Panc1 (cell line): Measurements from ENCODE around the gene IRF2. TPM values are rescaled to one million over a fixed set of nuclear protein-coding genes. Genes with fewer than 3 reads are reported as not detected.
"Not testable (repeated sequence)": the region's sequence is repeated elsewhere in the genome, so short reads cannot be mapped to it uniquely, and the experiment has no call there.

Experiments used
- ATAC-seq: fragments of 200-7000 bp; cut with Tn5 transposase; 2 replicates; pipeline ENCODE4 v1.9.1; 2020; ENCODE audit warnings: mild to moderate bottlenecking, moderate library complexity
- BruUV-seq: library from RNA; stranded (reverse); fragments of 400-500 nt; replicated peaks from 2 replicates; lab custom pipeline; 2021; lab: Mats Ljungman, UMichigan
- CTCF ChIA-PET: fragments of 300-600 bp; sonication (Branson Sonifier 250); formaldehyde crosslinking; loops from one replicate; lab custom pipeline; 2022; ENCODE audit warnings: antibody characterized with exemption; lab: Charles Lee
- POLR2A ChIA-PET: fragments of 300-600 bp; sonication (Branson Sonifier 250); formaldehyde crosslinking; loops from one replicate; lab custom pipeline; 2022; ENCODE audit warnings: antibody characterized with exemption; lab: Charles Lee
- DNase-seq: peaks from one replicate; pipeline ENCODE4 v3.0.0-alpha.2; 2010; ENCODE audit warnings: low read depth, low spot score
- H3K27ac ChIP-seq: 2 replicates; pipeline ENCODE4 v1.5.1; 2011; ENCODE audit warnings: mild to moderate bottlenecking, low read length, inconsistent platforms
- H3K27me3 ChIP-seq: fragments of 200-500 bp; sonication (Bioruptor generic); 2 replicates; pipeline ENCODE4 v1.6.0; 2014; ENCODE audit warnings: low read length, inconsistent platforms; ENCODE audit not compliant: control insufficient read depth, insufficient read depth
- H3K36me3 ChIP-seq: fragments of 200-500 bp; sonication (Bioruptor generic); 2 replicates; pipeline ENCODE4 v1.5.1; 2014; ENCODE audit warnings: inconsistent platforms, mild to moderate bottlenecking, low read length, moderate library complexity; ENCODE audit not compliant: control insufficient read depth, insufficient read depth
- H3K4me1 ChIP-seq: 2 replicates; pipeline ENCODE4 v1.5.1; 2011; ENCODE audit warnings: inconsistent platforms, mild to moderate bottlenecking, low read length, moderate library complexity; ENCODE audit not compliant: control insufficient read depth, insufficient read depth
- H3K4me3 ChIP-seq, 2 experiments: 2 replicates each; pipeline ENCODE4 v1.5.1; 2011 to 2012; ENCODE audit warnings: low read depth in 2 of 2, low read length in 2 of 2, mild to moderate bottlenecking in 2 of 2, inconsistent platforms in 1 of 2, moderate library complexity in 1 of 2
- H3K9me3 ChIP-seq: fragments of 200-500 bp; sonication (Bioruptor generic); 2 replicates; pipeline ENCODE4 v1.5.1; 2014; ENCODE audit warnings: low read depth, mild to moderate bottlenecking, inconsistent platforms, low read length, moderate library complexity; ENCODE audit not compliant: control insufficient read depth, insufficient read depth
- CTCF ChIP-seq: fragments of 450-650 bp; IDR thresholded peaks from 2 replicates; pipeline ENCODE4 v1.5.1; 2017; ENCODE audit warnings: mild to moderate bottlenecking
- POLR2AphosphoS5 ChIP-seq: IDR thresholded peaks from 2 replicates; pipeline ENCODE4 v1.6.1; 2012; ENCODE audit warnings: mild to moderate bottlenecking, low read depth, low read length, moderate library complexity
- SIN3A ChIP-seq: IDR thresholded peaks from 2 replicates; pipeline ENCODE4 v1.6.1; 2012; ENCODE audit warnings: low read depth, mild to moderate bottlenecking, low read length, moderate library complexity, borderline replicate concordance; ENCODE audit not compliant: insufficient read depth
- TCF7L2 ChIP-seq: IDR thresholded peaks from 2 replicates; pipeline ENCODE4 v1.6.1; 2011; ENCODE audit warnings: mild to moderate bottlenecking, low read depth, low read length, inconsistent platforms
- in situ Hi-C: cut with HindIII; loops from 2 replicates; pipeline ENCODE4 v1.10.0; 2016; ENCODE audit warnings: low sequenced_read_pairs, low pct_unique_long_range_greater_than_20kb
- intact Hi-C: fragments of 100-400 bp; cut with micrococcal nuclease; formaldehyde crosslinking; loops from one replicate; pipeline ENCODE4 v1.10.0; 2022; ENCODE audit not compliant: unreplicated experiment
- total RNA-seq: library from RNA; stranded (reverse); gene quantifications from one replicate; pipeline ENCODE4 v1.2.1, GENCODE V29; 2021; ENCODE audit not compliant: unreplicated experiment
- TF ChIP-seq, protein P1 (sequence below), 2 experiments: IDR thresholded peaks; 2 replicates each; pipeline ENCODE4 v1.6.1; 2011 to 2012; ENCODE audit warnings: low read depth in 2 of 2, control low read depth in 1 of 2, low read length in 1 of 2, mild to moderate bottlenecking in 1 of 2, moderate library complexity in 1 of 2; ENCODE audit not compliant: insufficient read depth in 1 of 2

Gene IRF2
- total RNA-seq, 1 experiment from 2014 or later: 16.2 TPM

DNA sequence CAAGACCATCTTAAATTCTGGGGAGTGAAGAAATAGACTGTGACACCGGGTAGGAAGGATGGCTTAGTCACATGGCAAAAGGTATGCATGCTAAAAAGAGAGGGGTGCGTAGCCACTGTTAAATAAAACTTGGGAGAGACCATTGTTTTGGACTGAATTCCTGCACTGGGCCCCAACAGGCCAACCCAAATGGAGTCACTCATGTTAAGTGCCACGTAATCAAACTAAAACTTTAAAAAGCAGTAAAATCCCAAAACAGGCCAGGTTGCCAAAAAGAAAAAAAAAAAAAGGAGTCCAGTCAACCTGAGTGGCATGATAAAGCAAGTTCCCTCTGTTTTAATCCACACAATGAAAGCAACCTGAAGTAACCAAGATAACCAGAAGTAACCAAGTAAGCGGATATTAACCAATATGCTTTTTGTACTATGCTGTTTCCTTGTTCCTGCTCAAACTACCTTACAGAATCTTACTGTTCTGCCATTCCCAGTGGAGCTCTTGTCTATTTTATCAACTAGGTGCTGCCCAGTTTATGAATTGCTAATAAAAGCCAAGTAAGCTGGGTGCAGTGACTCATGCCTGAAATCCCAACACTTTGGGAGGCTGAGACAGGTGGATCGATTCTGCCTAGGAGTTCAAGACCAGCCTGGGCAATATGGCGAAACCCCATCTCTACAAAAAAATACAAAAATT is 132.0 kb downstream of the IRF2 start:
- ATAC-seq (no peak), DNase-seq (no peak)
- Histone ChIP-seq H3K27ac (no peak overlapping the region), H3K4me3 (no peak overlapping the region), H3K36me3 (no peaks in the 10 kb centered on the region), H3K9me3 (no peaks in the 10 kb centered on the region), H3K4me1 (peaks cover 4% of the 10 kb centered on the region; the same call in 1 of the 2 replicates), H3K27me3 (no peaks in the 10 kb centered on the region)
- intact Hi-C loops (no loop called here), in situ Hi-C loops (no loop called here)
- no TSS peak for BruUV-seq
- POLR2A ChIA-PET: no interaction called here
- TF ChIP-seq SIN3A: no peak
- no peak for TF ChIP-seq POLR2AphosphoS5
- TF ChIP-seq, protein P1, sequence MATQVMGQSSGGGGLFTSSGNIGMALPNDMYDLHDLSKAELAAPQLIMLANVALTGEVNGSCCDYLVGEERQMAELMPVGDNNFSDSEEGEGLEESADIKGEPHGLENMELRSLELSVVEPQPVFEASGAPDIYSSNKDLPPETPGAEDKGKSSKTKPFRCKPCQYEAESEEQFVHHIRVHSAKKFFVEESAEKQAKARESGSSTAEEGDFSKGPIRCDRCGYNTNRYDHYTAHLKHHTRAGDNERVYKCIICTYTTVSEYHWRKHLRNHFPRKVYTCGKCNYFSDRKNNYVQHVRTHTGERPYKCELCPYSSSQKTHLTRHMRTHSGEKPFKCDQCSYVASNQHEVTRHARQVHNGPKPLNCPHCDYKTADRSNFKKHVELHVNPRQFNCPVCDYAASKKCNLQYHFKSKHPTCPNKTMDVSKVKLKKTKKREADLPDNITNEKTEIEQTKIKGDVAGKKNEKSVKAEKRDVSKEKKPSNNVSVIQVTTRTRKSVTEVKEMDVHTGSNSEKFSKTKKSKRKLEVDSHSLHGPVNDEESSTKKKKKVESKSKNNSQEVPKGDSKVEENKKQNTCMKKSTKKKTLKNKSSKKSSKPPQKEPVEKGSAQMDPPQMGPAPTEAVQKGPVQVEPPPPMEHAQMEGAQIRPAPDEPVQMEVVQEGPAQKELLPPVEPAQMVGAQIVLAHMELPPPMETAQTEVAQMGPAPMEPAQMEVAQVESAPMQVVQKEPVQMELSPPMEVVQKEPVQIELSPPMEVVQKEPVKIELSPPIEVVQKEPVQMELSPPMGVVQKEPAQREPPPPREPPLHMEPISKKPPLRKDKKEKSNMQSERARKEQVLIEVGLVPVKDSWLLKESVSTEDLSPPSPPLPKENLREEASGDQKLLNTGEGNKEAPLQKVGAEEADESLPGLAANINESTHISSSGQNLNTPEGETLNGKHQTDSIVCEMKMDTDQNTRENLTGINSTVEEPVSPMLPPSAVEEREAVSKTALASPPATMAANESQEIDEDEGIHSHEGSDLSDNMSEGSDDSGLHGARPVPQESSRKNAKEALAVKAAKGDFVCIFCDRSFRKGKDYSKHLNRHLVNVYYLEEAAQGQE (IDR thresholded peaks at IDR 0.05; ENCODE audit: insufficient read depth in 1 of 2, low read depth in 2 of 2, low read length in 1 of 2): no peak
- TF ChIP-seq CTCF: no peak
- no peak for TF ChIP-seq TCF7L2
- CTCF ChIA-PET: no interaction called here

DNA sequence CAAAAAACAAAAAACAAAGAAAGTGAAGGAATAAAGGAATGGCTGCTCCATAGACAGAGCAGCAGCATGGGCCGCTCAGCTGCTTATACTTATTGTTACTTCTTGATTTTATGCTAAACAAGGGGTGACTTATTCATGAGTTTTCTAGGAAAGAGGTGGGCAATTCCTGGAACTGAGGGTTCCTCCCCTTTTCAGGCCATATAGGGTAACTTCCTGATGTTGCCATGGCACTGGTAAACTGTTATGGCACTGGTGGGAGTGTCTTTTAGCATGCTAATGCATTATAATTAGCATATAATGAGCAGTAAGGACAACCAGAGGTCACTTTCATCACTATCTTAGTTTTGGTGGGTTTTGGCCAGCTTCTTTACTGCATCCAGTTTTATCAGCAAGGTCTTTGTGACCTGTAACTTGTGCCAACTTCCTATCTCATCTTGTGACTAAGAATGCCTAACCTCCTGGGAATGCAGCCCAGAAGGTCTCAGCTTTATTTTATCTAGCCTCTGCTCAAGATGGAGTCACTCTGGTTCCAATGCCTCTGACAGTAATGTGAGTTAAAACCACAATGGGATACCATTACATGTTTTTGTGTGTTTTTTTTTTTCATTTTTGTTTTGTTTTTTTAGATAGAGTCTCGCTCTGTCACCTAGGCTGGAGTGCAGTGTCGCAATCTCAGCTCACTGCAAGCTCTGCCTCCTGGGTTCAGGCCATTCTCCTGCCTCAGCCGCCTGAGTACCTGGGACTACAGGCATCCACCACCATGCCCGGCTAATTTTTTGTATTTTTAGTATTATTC is 134.8 kb downstream of the IRF2 start:
- intact Hi-C loops, H3K4me1 ChIP-seq, H3K4me3 ChIP-seq, H3K27ac ChIP-seq, in situ Hi-C loops, H3K9me3 ChIP-seq, H3K36me3 ChIP-seq, DNase-seq, ATAC-seq, H3K27me3 ChIP-seq, CTCF ChIA-PET, BruUV-seq, POLR2A ChIA-PET: not testable (repeated sequence)

DNA sequence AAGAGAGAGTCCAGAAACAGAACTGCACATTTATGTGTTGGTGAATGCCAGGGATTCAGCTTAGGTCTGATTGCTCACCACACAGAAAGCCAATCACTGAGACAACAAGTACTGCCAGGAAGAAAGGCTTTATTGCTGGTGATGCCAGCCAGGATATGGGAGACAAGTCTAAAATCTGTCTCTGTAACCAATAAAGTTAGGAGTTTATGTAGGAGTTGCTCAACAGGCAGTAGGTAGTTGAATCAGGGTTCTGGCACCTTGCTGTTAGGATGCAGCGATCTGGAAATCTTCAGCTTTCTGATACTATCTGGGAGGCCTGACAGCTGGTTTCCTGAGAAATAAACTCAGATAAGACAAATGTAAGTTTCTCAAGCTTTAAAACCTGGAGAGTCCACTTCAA is 136.4 kb downstream of the IRF2 start:
- Histone ChIP-seq H3K4me3 (no peak overlapping the region), H3K27me3 (no peaks in the 10 kb centered on the region), H3K27ac (no peak overlapping the region), H3K4me1 (peaks cover under 1% of the 10 kb centered on the region; the same call in 1 of the 2 replicates), H3K9me3 (no peaks in the 10 kb centered on the region), H3K36me3 (no peaks in the 10 kb centered on the region)
- TF ChIP-seq SIN3A: no peak
- no peak for TF ChIP-seq TCF7L2
- CTCF ChIA-PET: no interaction called here
- DNase-seq (no peak), ATAC-seq (no peak)
- intact Hi-C loops (no loop called here), in situ Hi-C loops (no loop called here)
- no TSS peak for BruUV-seq
- POLR2A ChIA-PET: no interaction called here

Other genes with a start within 250 kb of the IRF2 start
- 24.3 TPM for gene CASP3, start 174.9 kb upstream of the IRF2 start, total RNA-seq
- gene PRIMPOL, start 175.2 kb upstream of the IRF2 start, total RNA-seq: 11.7 TPM